Measurements from ENCODE around the gene PAX1. TPM values are rescaled to one million over a fixed set of nuclear protein-coding genes. Genes with fewer than 3 reads are reported as not detected.

Gene PAX1
- total RNA-seq, 6 experiments from 2014 or later = not detected

DNA sequence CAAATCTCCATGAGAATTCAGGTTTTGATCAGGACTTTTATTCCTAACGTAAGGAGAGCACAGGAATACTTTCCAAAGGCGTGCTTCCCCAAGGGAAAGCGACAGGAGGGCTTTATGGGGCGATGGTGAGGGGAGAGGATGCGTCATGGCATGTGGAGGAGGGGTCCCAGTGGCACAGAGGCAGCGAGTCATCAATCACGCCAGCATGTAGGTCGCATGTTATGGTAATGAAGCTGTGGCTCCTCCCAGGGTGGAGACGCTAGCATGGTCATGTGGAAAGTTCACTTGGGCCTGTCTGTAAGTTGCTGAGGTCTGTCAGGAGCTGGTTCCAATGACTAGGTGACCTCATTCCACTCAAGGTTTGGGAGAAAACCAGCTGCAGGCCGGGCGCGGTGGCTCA is 35.3 kb upstream of the PAX1 start:
- Mint-ChIP-seq H3K27me3 (ENCODE audit: insufficient read depth) (peaks cover 4% of the 10 kb centered on the region; the same call in 1 of the 2 replicates), H3K4me1 (ENCODE audit: low read depth) (no peaks in the 10 kb centered on the region), H3K9me3 (peaks cover 57% of the 10 kb centered on the region), H3K27ac (no peak overlapping the region), H3K36me3 (ENCODE audit: low read depth) (no peaks in the 10 kb centered on the region; the same call in 1 of the 2 replicates), H3K4me3 (no peak overlapping the region)
- TF ChIP-seq, protein P1, sequence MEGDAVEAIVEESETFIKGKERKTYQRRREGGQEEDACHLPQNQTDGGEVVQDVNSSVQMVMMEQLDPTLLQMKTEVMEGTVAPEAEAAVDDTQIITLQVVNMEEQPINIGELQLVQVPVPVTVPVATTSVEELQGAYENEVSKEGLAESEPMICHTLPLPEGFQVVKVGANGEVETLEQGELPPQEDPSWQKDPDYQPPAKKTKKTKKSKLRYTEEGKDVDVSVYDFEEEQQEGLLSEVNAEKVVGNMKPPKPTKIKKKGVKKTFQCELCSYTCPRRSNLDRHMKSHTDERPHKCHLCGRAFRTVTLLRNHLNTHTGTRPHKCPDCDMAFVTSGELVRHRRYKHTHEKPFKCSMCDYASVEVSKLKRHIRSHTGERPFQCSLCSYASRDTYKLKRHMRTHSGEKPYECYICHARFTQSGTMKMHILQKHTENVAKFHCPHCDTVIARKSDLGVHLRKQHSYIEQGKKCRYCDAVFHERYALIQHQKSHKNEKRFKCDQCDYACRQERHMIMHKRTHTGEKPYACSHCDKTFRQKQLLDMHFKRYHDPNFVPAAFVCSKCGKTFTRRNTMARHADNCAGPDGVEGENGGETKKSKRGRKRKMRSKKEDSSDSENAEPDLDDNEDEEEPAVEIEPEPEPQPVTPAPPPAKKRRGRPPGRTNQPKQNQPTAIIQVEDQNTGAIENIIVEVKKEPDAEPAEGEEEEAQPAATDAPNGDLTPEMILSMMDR (IDR thresholded peaks at IDR 0.05) = no peak
- DNase-seq = no peak

- H3K36me3 Mint-ChIP-seq (ENCODE audit: low read depth) = no peaks in the 10 kb centered on the region; the same call in 1 of the 2 replicates
- no peak for DNase-seq
- TF ChIP-seq, protein P1 (IDR thresholded peaks at IDR 0.05) = no peak
- no peaks in the 10 kb centered on the region for H3K4me1 Mint-ChIP-seq (ENCODE audit: low read depth)
- peaks cover 55% of the 10 kb centered on the region for H3K9me3 Mint-ChIP-seq
- no peak overlapping the region for H3K27ac Mint-ChIP-seq
- peaks cover 3% of the 10 kb centered on the region; the same call in 1 of the 2 replicates for H3K27me3 Mint-ChIP-seq (ENCODE audit: insufficient read depth)
- no peak overlapping the region for H3K4me3 Mint-ChIP-seq
Observed at GRCh38 chr20:21670981-21671380, 34.5 kb upstream of the PAX1 start.

DNA sequence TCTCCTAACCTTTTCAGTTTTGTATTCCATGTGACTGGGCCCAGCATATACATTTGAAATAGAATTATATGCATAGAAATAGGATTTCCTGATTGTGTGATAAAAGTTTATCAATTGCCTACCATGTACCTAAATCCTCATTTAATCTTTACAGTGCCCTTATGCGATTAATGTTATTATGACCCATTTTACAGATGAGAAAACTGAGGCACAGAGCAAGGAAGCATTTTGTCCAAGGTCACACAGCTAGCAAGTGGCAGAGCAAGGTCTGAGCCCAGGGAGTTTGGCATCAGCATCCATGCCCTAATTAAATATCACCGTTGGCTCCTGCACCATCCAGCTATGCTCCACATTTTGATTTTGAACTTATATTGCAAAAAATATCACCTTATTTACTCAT is 28.2 kb upstream of the PAX1 start:
- no peaks in the 10 kb centered on the region for H3K4me1 Mint-ChIP-seq (ENCODE audit: low read depth)
- TF ChIP-seq, protein P1 (IDR thresholded peaks at IDR 0.05) = no peak
- H3K27ac Mint-ChIP-seq = no peak overlapping the region
- no peak for DNase-seq
- H3K27me3 Mint-ChIP-seq (ENCODE audit: insufficient read depth) = no peaks in the 10 kb centered on the region; the same call in 1 of the 2 replicates
- H3K36me3 Mint-ChIP-seq (ENCODE audit: low read depth) = no peaks in the 10 kb centered on the region
- H3K9me3 Mint-ChIP-seq = peaks cover 43% of the 10 kb centered on the region
- H3K4me3 Mint-ChIP-seq = no peak overlapping the region

DNA sequence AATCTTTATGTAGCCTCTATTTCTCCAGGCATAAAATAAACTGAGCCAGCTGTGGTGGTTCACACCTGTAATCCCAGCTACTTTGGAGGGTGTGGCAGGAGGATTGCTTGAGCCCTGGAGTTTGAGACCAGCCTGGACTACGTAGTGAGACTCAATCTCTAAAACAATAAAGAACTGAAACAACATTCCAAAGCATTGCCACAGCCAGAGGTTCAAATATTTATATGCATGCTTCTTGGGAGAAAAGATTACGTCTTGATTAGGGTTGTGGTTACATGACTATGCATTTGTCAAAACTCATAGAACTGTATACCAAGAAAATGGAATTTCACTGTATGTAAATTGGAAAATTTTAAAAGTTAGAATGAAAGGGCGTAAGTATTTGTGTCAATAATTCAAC is 27.7 kb upstream of the PAX1 start:
- H3K4me1 Mint-ChIP-seq (ENCODE audit: low read depth) = no peaks in the 10 kb centered on the region
- H3K36me3 Mint-ChIP-seq (ENCODE audit: low read depth) = no peaks in the 10 kb centered on the region
- H3K4me3 Mint-ChIP-seq = no peak overlapping the region
- peaks cover 42% of the 10 kb centered on the region for H3K9me3 Mint-ChIP-seq
- no peak for DNase-seq
- no peak overlapping the region for H3K27ac Mint-ChIP-seq
- no peaks in the 10 kb centered on the region; the same call in 1 of the 2 replicates for H3K27me3 Mint-ChIP-seq (ENCODE audit: insufficient read depth)
- TF ChIP-seq, protein P1 (IDR thresholded peaks at IDR 0.05) = no peak

GRCh38 chr20:21681234-21681921 is 24.1 kb upstream of the PAX1 start:
- TF ChIP-seq, protein P1 (IDR thresholded peaks at IDR 0.05) = no peak
- no peak for DNase-seq
- no peaks in the 10 kb centered on the region for H3K4me1 Mint-ChIP-seq (ENCODE audit: low read depth)
- no peak overlapping the region for H3K27ac Mint-ChIP-seq
- H3K27me3 Mint-ChIP-seq (ENCODE audit: insufficient read depth) = no peaks in the 10 kb centered on the region; the same call in 1 of the 2 replicates
- no peak overlapping the region for H3K4me3 Mint-ChIP-seq
- peaks cover 28% of the 10 kb centered on the region for H3K9me3 Mint-ChIP-seq
- H3K36me3 Mint-ChIP-seq (ENCODE audit: low read depth) = no peaks in the 10 kb centered on the region

Measured in HFFc6 (cell line).